HG03139 (cell line): Measurements from ENCODE around the gene ACTN4.

Source experiments
- ATAC-seq: cut with Tn5 transposase; IDR thresholded peaks from one replicate; pipeline ENCODE4 v1.9.1; 2021; ENCODE audit not compliant: unreplicated experiment

ACTN4 gene

DNA sequence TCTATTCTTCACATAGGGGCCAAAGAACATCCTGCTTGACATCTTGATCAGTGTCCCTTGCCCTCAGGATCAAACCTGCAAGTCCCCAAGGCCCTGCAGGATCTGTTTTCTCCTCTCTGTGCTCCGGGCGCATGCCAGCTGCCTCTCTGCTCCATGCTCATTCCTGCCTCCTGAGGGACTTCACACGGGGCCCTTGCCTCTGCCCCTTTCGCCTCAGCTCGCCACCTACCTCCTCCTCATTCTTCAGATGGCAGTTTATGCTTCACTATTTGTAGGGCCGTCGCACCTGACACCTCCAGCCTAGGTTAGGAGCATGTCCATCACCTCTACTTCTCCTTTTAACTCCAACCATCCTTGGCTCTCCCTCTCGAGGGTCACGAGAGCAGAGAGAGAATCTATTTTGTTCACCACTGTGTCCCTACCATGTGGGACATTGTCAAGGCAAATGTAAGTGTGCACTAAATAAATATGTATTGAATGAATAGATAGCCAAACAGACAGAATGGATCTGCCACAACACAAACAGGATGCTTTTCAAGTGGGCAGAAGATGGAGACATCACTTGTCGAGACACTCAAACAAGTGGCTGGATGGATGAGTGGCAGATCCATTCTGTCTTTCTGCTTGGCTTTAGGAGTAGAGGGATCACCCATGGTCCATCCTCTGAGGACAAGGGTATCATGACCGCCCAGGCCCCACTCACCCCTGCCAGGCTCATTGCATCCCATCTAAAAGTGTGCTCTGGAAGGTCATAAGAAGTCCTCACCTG, 29.6 kb downstream of the ACTN4 start:
- no peak for ATAC-seq

DNA sequence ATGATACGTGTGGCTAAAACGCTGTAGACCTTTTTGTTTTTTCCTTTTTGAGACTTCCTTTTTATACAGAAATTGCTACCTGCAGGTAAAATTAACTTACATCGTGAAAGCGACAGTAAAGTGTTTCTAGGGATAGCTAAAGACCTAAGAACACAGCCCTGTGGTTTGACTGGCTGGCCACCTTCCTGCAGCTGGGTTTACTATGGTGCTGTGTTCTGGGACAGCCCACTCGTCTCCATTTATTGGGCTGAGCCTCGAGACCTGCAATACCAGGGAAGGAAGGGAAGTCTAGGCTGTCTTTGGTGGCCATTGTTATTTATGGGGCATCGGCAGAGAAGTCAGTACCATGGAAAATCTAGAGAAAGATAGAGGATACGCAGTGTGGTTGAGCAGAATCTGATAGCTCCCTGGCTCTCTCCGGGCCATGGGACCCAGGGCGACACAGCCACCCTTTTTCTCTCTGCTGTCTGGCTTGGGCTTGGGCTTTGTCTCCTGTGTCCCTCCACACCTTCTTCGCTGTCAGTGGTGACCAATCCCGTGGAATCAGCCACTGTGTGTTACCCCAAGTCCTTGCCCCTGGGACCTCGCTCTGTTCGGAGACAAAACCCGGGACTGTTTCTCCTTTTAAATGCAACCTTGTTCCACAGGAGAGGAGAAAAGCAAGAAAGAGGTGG, 30.9 kb downstream of the ACTN4 start:
- ATAC-seq = no peak

DNA sequence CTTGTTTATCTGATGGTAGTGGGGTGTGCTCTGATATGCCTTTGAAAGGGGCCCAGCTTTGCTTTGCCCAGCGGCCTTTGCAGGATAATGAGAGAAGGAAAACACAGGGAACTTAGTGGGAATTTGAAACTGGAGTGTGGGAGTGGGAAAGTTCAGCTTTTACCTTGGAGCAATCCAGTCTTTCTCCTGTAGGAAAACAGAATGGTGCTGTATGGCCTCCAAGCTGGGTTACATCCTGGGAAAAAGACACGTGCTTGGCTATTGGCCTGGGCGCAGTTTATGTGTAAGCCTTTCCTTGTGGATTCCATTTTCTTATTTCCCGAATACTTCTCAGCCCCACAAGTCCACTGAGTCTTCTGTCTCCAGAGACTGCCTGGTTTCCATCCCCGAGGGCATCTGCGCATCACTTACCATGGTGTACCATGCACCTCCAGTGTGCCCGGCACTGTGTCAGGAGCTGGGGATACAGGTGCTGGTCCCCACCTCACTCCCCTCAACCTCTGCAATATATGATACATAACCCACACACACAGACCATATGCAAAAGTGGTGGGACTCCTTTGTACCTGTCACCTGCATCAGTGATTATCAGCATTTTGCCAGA, 31.5 kb downstream of the ACTN4 start:
- no peak for ATAC-seq

DNA sequence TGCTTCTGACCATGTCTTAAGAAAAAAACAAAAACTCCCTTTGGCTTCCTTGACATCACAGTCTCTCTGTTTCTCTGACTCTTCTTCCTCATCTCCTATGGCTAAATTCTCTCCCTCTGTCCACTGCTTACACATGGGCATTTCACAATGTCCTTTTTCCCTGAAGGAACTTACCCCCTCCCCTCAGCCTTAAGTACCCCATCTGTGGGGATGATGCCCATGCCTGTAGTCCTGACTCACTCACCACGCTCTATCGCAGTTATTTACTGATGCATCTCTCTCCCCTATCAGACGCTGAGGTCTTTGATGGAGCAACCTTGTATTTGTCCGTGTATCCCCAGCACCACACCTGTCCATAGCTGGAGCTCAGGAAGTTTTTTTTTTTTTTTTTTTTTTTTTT, 32.4 kb downstream of the ACTN4 start:
- ATAC-seq = no peak

DNA sequence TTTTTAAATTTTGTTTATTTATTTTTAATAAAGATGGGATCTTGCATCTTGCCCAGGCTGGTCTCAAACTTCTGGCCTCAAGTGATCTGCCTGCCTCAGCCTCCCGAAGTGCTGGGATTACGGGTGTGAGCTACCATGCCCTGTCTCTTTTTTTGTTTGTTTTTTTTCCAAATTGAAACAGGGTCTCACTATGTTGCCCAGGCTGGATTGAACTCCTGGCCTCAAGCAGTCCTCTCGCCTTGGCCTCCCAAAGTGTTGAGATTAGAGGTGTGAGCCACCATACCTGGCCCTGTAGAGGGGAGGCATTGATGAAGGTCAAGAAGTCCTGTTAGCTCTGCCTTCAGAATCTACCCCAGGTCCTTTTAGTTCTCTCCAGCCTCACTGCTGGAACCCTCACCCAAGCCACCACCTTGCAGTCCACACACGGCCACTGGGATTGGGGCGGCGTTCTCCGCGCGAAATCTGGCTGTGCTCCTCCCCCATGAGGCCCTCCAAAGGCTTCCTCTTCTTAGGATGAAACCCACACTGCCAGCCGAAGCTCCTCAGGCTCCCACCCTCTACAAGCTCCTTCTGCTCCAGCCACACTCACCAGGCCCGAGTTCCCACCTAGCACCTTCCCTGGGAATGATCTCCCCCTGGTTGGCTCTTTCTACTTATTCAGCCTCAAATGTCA, 34.9 kb downstream of the ACTN4 start:
- no peak for ATAC-seq

DNA sequence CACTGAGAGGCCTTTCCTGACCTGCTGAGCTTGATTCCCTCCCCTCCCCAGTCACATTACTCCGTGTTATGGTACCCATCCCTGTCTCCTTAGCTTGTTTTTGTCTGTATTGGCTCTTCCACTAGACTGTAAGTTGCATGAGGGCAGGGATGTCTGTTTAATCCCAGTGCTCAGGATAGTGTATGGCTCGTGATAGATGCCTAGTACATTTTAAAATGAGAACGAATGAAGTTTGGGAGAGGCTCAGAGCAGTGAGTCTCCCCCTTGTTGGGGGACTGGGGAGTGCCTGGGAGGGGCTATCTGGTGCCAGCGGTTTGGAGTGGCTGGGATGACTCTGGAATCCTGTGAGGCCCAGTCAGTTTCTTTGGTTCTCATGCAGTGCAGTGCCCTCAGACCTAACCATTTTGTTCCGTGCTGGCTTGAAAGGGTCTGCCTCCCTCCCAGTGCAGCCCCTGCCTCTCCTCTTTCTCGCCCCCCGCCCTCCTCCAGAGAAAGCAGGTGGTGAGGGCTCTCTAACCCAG, 35.5 kb downstream of the ACTN4 start:
- ATAC-seq = no peak

DNA sequence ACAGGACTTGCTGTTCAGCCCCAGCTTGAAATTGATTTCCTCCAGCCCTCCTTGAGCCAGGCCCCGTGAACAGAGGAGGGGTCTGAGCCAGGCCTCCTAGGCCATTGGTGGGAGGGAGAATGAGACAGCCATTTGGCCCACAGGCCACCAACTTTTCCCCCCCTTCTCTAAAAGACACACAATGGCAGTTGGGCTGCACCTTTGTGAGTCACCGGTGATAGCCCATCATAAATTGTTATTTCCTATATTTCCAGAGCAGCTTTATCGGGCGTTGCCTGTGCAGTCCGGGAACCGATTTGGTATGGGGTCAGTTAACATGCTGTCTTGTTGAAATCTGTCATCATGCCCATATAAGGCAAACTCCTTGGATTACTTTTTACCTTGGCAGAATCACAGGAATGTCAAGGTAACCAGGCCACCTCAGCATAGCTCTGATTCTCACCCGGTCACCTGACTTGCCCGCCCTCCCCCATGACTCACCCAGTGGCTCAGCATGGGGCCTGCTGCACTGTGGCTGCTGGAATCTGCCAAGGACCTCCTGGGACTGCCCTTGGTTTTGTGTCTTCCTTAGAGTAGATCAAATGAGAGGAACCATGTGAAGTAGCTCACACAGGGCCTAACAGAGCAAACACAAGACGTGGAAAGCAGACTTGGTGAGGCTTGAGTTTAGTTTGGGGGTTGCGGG, 36.1 kb downstream of the ACTN4 start:
- no peak for ATAC-seq

GRCh38 chr19:38684078-38684861, 36.8 kb downstream of the ACTN4 start:
- no peak for ATAC-seq

- no peak for ATAC-seq
Measured at GRCh38 chr19:38684862-38685665, 37.6 kb downstream of the ACTN4 start.

GRCh38 chr19:38685666-38686529, 38.4 kb downstream of the ACTN4 start:
- ATAC-seq = no peak

DNA sequence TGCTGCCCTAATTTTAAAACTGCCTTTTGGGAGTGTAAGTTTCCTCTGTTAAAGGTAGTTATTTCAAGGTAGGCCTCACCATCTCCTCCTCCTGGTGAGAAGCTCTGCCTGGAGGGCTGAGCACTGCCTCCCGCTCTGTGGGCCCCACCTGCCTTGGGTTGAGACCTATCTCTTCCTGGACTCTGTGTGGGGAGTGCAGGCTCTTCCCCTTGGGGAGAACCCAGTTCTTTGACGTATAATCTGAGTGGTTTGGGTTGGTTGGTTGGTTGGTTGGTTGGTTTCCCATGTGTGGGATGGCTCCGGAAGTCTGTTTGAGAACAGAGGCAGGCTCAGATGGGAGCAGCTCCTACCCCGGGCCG, 39.1 kb downstream of the ACTN4 start:
- no peak for ATAC-seq

DNA sequence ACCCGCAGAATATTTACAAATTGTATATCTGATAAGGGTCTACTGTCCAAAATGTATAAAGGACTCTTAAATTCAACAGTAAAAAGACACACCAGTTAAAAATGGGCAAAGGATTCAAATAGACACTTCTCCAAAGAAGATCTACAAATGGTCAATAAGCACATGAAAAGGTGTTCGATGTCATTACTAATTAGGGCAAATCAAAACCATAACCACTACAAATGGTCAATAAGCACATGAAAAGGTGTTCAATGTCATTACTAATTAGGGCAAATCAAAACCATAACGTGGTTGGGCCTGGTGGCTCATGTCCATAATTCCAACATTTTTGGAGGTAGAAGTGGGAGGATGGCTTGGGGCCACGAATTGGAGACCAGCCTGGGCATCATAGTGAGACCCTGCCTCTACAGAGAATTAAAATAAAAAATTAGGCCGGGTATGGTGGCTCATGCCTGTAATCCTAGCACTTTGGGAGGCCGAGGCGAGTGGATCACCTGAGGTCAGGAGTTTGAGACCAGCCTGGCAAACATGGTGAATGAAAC, 40.5 kb downstream of the ACTN4 start:
- no peak for ATAC-seq

GRCh38 chr19:38690146-38690545, 42.7 kb downstream of the ACTN4 start:
- no peak for ATAC-seq

DNA sequence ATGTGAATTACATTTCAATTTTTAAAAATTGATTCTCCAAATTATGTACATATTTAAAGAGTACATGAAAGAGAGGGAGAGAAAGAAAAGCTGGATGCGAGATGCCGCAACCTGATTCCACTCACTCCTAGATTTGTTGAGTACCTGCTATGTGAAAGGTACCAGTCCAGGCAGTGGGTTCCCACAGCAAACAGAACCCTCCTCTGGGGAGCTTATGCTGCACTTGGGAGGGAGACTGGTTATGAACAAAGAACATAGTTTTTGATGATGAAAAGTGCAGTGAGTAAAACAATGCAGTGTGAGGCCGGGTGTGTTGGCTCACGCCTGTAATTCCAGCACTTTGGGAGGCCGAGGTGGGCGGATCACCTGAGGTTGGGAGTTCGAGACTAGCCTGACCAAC, 43.4 kb downstream of the ACTN4 start:
- no peak for ATAC-seq

DNA sequence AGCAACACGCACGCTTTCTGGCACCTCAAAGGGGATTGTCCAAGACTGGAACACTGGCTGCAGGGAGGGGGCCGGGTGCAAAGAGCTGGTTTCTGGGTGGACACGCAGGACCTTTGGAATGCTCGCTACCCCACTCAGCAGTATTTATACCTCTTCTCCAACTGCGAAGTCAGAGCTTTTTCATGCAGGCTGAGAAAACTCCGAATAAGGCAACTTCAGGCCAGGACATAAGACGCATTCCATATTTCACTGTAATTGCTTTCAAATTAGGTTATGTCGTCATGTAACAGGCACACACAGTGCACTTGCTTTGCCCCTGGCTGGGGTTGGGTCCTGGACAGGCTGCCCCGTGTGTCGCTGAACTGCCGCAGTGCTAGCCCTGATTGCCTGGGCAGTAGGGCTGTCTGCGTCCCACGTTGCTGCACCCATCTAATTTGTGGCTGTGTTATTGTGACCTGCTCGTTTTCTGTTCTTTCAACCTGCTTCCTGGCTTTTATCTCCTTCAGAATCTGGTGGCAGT, 44.5 kb downstream of the ACTN4 start:
- ATAC-seq = no peak

DNA sequence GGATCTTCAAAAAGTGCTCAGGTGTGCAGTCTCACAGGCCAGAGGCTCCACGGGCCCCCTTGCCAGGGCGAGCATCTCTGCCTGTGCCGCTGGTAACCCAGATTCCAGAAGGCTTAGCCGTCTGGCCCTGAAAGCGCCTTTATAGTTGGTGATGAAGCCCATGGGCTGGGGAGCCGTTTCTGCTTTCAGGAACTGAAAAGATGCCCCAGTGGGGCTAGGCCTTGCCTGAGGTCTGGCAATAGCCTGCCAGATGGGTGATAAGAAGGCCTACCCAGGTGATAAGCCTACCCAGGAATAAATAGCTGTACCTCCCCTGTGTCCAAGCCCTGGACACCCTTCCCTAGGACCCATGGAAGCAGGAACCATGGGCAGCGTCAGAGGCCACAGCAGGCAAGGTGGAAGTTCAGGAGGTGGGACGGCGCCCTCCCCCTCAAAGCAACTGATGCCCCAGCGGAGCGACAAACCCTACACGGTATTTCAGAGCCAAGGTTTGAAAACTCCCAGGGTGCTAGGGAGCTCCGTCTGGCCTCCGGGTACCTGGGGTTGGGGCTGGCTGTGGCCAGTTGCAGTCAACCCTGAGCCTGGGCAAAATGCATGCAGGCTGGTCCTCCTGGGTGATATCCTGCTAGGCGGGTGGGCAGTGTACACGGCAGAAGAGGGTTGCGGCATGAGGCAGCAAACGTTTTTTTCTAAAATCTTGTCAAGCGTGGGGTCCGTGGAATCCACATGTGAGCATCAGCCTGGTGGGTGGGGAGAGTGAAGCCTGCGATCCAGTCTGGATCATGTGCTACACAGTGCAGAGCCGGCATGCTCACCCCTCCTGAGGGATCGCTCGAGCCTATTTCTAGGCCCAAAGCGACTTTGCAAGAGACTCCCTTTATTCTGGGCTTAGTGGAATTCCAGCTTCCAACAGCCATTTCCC, 45.3 kb downstream of the ACTN4 start:
- ATAC-seq = no peak
